MV-4-11 (cell line): ENCODE results near the gene RASSF7.
"Not testable (repeated sequence)": the region's sequence is repeated elsewhere in the genome, so short reads cannot be mapped to it uniquely, and the experiment has no call there.

Source experiments
- DNase-seq: peaks from one replicate; lab custom pipeline; 2025; lab: John Stamatoyannopoulos, UW

RASSF7 gene

GRCh38 chr11:567011-567628 lies 6.3 kb downstream of the RASSF7 start:
- DNase-seq = no peak

GRCh38 chr11:567629-568292 lies 7.0 kb downstream of the RASSF7 start:
- no peak for DNase-seq

- DNase-seq = peak; percentile 88
Measured at GRCh38 chr11:568306-569157, 7.8 kb downstream of the RASSF7 start.

- no peak for DNase-seq
Measured at GRCh38 chr11:569158-569885, 8.6 kb downstream of the RASSF7 start.

GRCh38 chr11:571802-572185 lies 11.0 kb downstream of the RASSF7 start:
- no peak for DNase-seq

- no peak for DNase-seq
Measured at GRCh38 chr11:573146-573759, 12.5 kb downstream of the RASSF7 start.

GRCh38 chr11:574031-574570 lies 13.3 kb downstream of the RASSF7 start:
- DNase-seq = not testable (repeated sequence)

- no peak for DNase-seq
Measured at GRCh38 chr11:574632-575312, 14.0 kb downstream of the RASSF7 start.

GRCh38 chr11:575313-575995 lies 14.7 kb downstream of the RASSF7 start:
- DNase-seq = no peak

GRCh38 chr11:575996-576768 lies 15.4 kb downstream of the RASSF7 start, which contains the start of gene PHRF1:
PHRF1 (plus strand) TSS chr11:576470; CDS start chr11:581513, 5,043 bp downstream.
- peak; percentile 87 for DNase-seq

- no peak for DNase-seq
Measured at GRCh38 chr11:576811-577610, 16.2 kb downstream of the RASSF7 start.

GRCh38 chr11:577611-577894 lies 16.8 kb downstream of the RASSF7 start:
- no peak for DNase-seq

GRCh38 chr11:578276-579035 lies 17.7 kb downstream of the RASSF7 start:
- DNase-seq = no peak

- DNase-seq = no peak
Measured at GRCh38 chr11:579830-580601, 19.2 kb downstream of the RASSF7 start.

- no peak for DNase-seq
Measured at GRCh38 chr11:581342-581741, 20.6 kb downstream of the RASSF7 start.

GRCh38 chr11:581752-582151 lies 21.0 kb downstream of the RASSF7 start:
- no peak for DNase-seq

GRCh38 chr11:584287-584686 lies 23.5 kb downstream of the RASSF7 start:
- no peak for DNase-seq
